Measurements from ENCODE around the gene OR2V2. TPM values are rescaled to one million over a fixed set of nuclear protein-coding genes. Genes with fewer than 3 reads are reported as not detected.

The OR2V2 gene
- total and polyA plus RNA-seq, 2 donors (not counting 3 experiments of a cell fraction or from before 2014, with no cell fraction given): not detected

DNA sequence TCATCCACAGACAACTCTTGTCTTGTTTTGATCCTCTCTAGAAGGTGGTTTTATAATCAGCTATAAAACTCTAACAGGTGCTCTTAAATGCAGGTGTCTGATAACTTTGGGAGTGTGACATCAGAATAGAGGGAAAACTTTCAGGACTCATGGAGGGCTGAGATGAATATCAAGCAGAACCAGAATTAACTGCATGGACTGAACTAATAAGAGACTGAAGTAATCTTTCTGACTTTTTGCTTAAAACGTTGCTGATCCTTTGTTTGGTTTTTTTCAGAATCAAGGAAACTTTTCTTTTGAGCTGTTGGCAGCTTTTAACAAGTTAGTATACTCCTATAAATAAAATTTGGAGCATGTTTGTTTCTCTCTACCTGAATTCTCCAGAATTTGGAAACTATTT, 2.3 kb upstream of the OR2V2 start:
- H3K27ac ChIP-seq (ENCODE audit: insufficient read depth, low read depth, low read length): no peak overlapping the region
- DNase-seq (ENCODE audit: low read depth, low spot score): no peak
- no peak overlapping the region for H3K9ac ChIP-seq (replicated peaks; ENCODE audit: extremely low read depth, insufficient read depth, low read length)
- H3K9me3 ChIP-seq (replicated peaks; ENCODE audit: control insufficient read depth, insufficient read depth, low read length): no peaks in the 10 kb centered on the region
- H3K4me3 ChIP-seq (replicated peaks in 1 of 3; ENCODE audit: insufficient read depth in 1 of 3, low read depth in 1 of 3, low read length in 3 of 3): no peak overlapping the region
- TF ChIP-seq, protein P1, sequence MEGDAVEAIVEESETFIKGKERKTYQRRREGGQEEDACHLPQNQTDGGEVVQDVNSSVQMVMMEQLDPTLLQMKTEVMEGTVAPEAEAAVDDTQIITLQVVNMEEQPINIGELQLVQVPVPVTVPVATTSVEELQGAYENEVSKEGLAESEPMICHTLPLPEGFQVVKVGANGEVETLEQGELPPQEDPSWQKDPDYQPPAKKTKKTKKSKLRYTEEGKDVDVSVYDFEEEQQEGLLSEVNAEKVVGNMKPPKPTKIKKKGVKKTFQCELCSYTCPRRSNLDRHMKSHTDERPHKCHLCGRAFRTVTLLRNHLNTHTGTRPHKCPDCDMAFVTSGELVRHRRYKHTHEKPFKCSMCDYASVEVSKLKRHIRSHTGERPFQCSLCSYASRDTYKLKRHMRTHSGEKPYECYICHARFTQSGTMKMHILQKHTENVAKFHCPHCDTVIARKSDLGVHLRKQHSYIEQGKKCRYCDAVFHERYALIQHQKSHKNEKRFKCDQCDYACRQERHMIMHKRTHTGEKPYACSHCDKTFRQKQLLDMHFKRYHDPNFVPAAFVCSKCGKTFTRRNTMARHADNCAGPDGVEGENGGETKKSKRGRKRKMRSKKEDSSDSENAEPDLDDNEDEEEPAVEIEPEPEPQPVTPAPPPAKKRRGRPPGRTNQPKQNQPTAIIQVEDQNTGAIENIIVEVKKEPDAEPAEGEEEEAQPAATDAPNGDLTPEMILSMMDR (IDR thresholded peaks at IDR 0.05; ENCODE audit: extremely low read depth in 1 of 2, insufficient read depth in 1 of 2, low read depth in 1 of 2, low read length in 2 of 2): no peak
- TF ChIP-seq EZH2 (IDR thresholded peaks at IDR 0.05; ENCODE audit: borderline replicate concordance, low read depth, low read length, severe bottlenecking): no peak
- no peak for TF ChIP-seq MYC (IDR thresholded peaks at IDR 0.05; ENCODE audit: low read depth, low read length)
- no peak for TF ChIP-seq POLR2A (IDR thresholded peaks at IDR 0.05; ENCODE audit: low read depth, low read length)
- TF ChIP-seq, protein P2, sequence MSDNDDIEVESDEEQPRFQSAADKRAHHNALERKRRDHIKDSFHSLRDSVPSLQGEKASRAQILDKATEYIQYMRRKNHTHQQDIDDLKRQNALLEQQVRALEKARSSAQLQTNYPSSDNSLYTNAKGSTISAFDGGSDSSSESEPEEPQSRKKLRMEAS (IDR thresholded peaks at IDR 0.05; ENCODE audit: insufficient read depth, insufficient read length): no peak
- TF ChIP-seq GATA2 (IDR thresholded peaks at IDR 0.05; ENCODE audit: insufficient read depth, insufficient read length, low read depth, low read length): no peak
- TF ChIP-seq FOS (IDR thresholded peaks at IDR 0.05; ENCODE audit: borderline replicate concordance, insufficient read depth, low read length): no peak
- no peak for TF ChIP-seq POLR2AphosphoS5 (IDR thresholded peaks at IDR 0.05; ENCODE audit: insufficient read depth, low read depth, low read length)
- TF ChIP-seq JUN (IDR thresholded peaks at IDR 0.05; ENCODE audit: borderline replicate concordance, insufficient read depth, insufficient read length, low read depth): no peak
- H2AFZ ChIP-seq (ENCODE audit: low read depth, low read length): no peak overlapping the region
- ChIA-PET POLR2A (no interaction called here), CTCF (no interaction called here)
- H3K4me2 ChIP-seq (ENCODE audit: insufficient read depth, low read length): no peak overlapping the region
- H3K79me2 ChIP-seq (ENCODE audit: control insufficient read depth, insufficient read depth, low read length): no peaks in the 10 kb centered on the region
- no peaks in the 10 kb centered on the region for H4K20me1 ChIP-seq (replicated peaks; ENCODE audit: control insufficient read depth, extremely low read depth, insufficient read depth, low read length)
- H3K27me3 ChIP-seq (ENCODE audit: control insufficient read depth in 2 of 2, insufficient read depth in 2 of 2, low read length in 2 of 2): peaks cover 0 to 2% of the 10 kb centered on the region in 2 experiments
- FAIRE-seq: no peak
- no peaks in the 10 kb centered on the region for H3K9me1 ChIP-seq (replicated peaks; ENCODE audit: control insufficient read depth, extremely low read depth, insufficient read depth, low read length)
- no peaks in the 10 kb centered on the region for H3K36me3 ChIP-seq (ENCODE audit: control insufficient read depth in 2 of 2, extremely low read depth in 1 of 2, insufficient read depth in 2 of 2, low read length in 2 of 2)
- intact Hi-C loops (cut with micrococcal nuclease): no loop called here
- dilution Hi-C loops (cut with MboI; ENCODE audit: extremely low pct_ligation_motif_present, low sequenced_read_pairs): no loop called here
- BruUV-seq (replicated peaks): no TSS peak
- H3K4me1 ChIP-seq (ENCODE audit: control insufficient read depth, extremely low read depth, insufficient read depth, low read length): no peaks in the 10 kb centered on the region

Data from endothelial cell of umbilical vein (primary cell).